GM08714 (cell line): ENCODE results near the gene MYO1H.
"Not testable (repeated sequence)": the region's sequence is repeated elsewhere in the genome, so short reads cannot be mapped to it uniquely, and the experiment has no call there.

ENCODE experiments used
- H3K4me3 ChIP-seq: fragments of 200-500 bp; sonication (Bioruptor generic); 2 replicates; pipeline ENCODE4 v1.5.1; 2014; ENCODE audit warnings: mild to moderate bottlenecking, low read length, inconsistent platforms
- ZNF274 ChIP-seq: IDR thresholded peaks from 2 replicates; pipeline ENCODE4 v1.6.1; 2012; ENCODE audit warnings: mild to moderate bottlenecking, low read depth, low read length

The MYO1H gene, protein sequence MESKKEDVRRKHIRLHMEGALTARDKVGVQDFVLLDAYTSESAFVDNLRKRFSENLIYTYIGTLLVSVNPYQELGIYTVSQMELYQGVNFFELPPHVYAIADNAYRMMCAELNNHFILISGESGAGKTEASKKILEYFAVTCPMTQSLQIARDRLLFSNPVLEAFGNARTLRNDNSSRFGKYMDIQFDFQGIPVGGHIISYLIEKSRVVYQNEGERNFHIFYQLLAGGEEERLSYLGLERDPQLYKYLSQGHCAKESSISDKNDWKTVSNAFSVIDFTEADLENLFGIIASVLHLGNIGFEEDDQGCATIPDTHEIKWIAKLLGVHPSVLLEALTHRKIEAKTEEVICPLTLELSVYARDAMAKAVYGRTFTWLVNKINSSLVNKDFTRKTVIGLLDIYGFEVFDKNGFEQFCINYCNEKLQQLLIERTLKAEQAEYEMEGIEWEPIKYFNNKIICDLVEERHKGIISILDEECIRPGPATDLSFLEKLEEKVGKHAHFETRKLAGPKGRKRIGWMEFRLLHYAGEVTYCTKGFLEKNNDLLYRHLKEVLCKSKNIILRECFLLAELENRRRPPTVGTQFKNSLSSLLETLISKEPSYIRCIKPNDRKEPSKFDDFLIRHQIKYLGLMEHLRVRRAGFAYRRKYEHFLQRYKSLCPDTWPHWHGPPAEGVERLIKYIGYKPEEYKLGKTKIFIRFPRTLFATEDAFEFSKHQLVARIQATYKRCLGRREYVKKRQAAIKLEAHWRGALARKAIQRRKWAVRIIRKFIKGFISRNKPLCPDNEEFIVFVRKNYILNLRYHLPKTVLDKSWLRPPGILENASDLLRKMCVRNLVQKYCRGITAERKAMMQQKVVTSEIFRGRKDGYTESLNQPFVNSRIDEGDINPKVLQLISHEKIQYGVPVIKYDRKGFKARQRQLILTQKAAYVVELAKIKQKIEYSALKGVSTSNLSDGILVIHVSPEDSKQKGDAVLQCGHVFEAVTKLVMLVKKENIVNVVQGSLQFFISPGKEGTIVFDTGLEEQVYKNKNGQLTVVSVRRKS

DNA sequence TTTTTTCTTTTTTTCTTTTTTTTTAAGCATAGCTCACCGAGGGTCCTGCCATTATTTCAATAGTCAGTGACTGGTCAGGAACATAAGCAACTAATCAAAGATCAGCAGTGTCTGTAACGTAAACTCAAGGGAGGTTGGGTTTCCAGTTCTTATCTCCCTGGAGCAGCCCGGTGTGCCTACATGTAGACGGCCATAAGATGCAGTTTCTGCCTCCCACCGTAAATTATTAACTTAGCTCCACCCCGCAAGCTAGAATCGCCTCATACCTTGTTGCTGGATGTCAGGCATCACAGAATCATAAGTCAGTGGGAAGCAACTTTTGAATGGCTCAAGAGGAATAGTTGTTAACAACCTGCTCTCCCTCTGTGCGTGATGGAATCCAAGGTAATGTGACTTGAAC, at the start of gene MYO1H:
Gene MYO1H, plus strand, starts transcription at position 312 of the 400 bp plus-strand sequence. Its CDS starts 61 bp downstream, at position 373.
- no peak within 1 kb of the TSS for H3K4me3 ChIP-seq
- TF ChIP-seq ZNF274 = no peak

DNA sequence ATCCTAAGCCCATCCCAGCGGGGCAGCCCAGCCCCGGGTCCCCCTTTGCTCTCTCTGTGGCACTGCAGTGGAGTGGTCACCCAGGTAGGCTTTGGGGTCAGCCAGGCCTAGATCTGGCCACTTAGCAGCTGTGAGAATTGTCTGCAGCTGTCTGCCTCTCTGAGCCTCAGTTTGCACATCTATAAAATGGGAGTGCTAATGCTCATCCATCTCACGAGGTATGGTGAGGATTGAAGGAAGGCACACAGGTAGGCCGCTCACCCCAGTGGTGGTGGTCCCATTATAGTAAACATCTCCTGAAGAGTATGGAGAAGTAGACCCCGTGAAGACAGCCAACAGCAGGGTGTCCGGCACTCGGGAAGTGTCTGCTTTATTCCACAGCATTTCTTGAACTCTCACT, 47.9 kb upstream of the MYO1H start:
- H3K4me3 ChIP-seq = no peak overlapping the region
- TF ChIP-seq ZNF274 = no peak

- no peak overlapping the region for H3K4me3 ChIP-seq
- no peak for TF ChIP-seq ZNF274
These were observed 46.0 kb upstream of the MYO1H start for GRCh38 chr12:109301643-109302168.

GRCh38 chr12:109302358-109302757, 45.3 kb upstream of the MYO1H start:
- no peak overlapping the region for H3K4me3 ChIP-seq

GRCh38 chr12:109302770-109303169, 44.9 kb upstream of the MYO1H start:
- TF ChIP-seq ZNF274 = no peak
- no peak overlapping the region for H3K4me3 ChIP-seq

More at GRCh38 chr12:109302358-109302757, 45.3 kb upstream of the MYO1H start:
- TF ChIP-seq ZNF274 = no peak

DNA sequence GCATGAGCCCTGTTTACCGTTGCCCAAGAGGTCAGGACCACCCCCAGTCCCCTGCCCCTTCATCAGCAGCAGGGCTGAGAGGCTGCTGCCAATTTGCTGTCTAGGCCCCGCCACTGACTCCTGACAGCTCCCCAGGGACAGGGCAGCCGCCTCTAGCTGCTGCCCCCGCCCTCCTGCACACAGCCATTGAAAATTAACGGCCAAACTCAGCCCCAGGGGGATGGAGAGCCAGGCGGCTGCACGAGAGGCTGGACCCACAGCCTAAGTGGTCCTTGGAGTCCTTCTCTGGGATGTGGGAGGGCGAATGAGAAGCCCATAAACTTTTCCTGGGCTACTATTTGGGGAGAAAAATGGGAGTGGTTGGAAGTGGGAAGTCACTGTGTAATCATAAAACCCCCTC, 43.2 kb upstream of the MYO1H start:
- H3K4me3 ChIP-seq = no peak overlapping the region
- TF ChIP-seq ZNF274 = no peak

- TF ChIP-seq ZNF274 = no peak
- no peak overlapping the region for H3K4me3 ChIP-seq
These were observed 42.2 kb upstream of the MYO1H start for GRCh38 chr12:109305547-109305946.

DNA sequence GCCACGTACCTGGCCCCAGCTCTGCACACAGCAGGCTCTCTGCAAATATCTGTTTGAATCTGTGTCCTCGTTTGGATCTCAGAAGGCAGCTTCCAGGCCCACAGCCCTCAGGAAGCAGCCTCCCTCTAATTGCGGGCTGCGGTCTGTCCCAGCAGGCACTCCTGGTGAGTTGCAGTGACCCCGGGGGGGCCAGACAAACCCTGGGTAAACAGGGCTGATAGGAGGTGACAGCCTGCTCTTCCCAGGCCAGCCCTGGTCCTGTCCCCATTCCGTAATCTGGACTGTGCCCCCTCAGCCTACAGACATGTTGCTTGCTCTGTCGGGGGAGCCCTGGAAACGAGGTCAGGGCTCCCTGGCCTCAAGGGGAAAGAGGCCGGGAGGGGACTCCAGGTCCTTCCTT, 40.6 kb upstream of the MYO1H start:
- TF ChIP-seq ZNF274 = no peak
- H3K4me3 ChIP-seq = no peak overlapping the region

GRCh38 chr12:109308534-109309380, 38.9 kb upstream of the MYO1H start, which contains the start of gene FOXN4:
FOXN4 (minus strand) TSS chr12:109309284; CDS start chr12:109308321, 963 bp downstream.
- no peak for TF ChIP-seq ZNF274

GRCh38 chr12:109309381-109310246, 38.1 kb upstream of the MYO1H start:
- no peak for TF ChIP-seq ZNF274
- H3K4me3 ChIP-seq = peak overlapping the region; percentile 36; the same call in 1 of the 2 replicates

More at GRCh38 chr12:109308534-109309380, 38.9 kb upstream of the MYO1H start, which contains the start of gene FOXN4:
- peak within 1 kb of the TSS; percentile 36; the same call in 1 of the 2 replicates for H3K4me3 ChIP-seq

DNA sequence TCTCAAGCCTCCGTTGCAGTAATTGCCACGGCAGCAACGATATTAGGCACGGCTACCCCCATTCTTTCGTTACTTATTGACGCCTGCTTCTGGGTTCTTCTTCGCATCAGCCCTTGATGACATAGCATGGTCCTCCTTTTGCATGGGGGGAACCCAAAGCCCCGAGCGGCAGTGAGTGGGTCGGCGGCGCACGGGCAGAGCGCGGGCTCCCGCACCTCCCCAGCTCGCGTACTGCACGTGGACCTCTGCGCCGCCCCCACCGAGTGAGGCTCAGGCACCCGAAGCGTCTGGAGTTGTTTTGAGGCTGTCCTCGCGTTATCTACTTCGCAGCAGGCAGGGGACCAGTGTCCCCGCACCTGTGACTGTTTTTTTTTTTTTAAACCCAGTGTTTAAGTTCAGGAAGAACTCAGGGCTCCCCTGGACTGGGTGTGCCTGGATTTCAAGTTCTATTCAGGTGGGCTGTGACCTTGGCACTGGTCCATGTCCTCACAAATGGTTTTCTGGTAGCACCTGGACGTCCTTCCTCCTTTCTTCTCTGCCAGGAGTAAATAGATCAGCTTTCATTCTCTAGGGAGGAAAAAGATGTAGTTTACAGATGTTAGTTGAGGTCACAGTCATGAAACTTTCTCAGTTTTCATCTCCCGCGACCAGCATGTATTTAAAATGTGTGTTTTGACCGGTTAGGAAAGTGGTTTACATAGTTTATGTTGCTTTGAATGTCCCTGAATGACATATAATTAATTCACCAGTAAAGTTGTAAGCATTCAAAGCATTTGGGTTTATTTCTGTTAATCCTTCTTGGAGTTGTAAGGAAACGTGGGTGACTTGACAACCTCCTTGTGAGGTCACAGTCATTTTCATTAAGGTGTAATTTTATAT, 37.2 kb upstream of the MYO1H start:
- no peak for TF ChIP-seq ZNF274
- H3K4me3 ChIP-seq = peak overlapping the region; percentile 20; the same call in 1 of the 2 replicates

GRCh38 chr12:109321294-109321693, 26.4 kb upstream of the MYO1H start:
- not testable (repeated sequence) for H3K4me3 ChIP-seq
